CD4-positive, alpha-beta T cell (primary cell): Measurements from ENCODE around the gene PATJ. TPM values are rescaled to one million over a fixed set of nuclear protein-coding genes. Genes with fewer than 3 reads are reported as not detected.
A peak's percentile ranks its signal among the peaks of the same experiment; 100 is the strongest.

ENCODE experiments used
- ATAC-seq: fragments of 200-7000 bp; cut with Tn5 transposase; one replicate; pipeline ENCODE4 v1.10.0; 2022; ENCODE audit warnings: mild to moderate bottlenecking; ENCODE audit not compliant: poor library complexity
- CTCF ChIA-PET: fragments of 350-600 bp; sonication (Branson Sonifier 250); formaldehyde crosslinking; loops from one replicate; lab custom pipeline; 2021; ENCODE audit warnings: antibody characterized with exemption, inconsistent platforms; lab: Charles Lee
- POLR2A ChIA-PET: fragments of 350-600 bp; sonication (Branson Sonifier 250); formaldehyde crosslinking; loops from one replicate; lab custom pipeline; 2021; ENCODE audit warnings: antibody characterized with exemption, inconsistent platforms; lab: Charles Lee
- DNase-seq, 14 experiments: peaks; one replicate each; pipeline ENCODE4 v3.0.0-alpha.2; 2013 to 2020; ENCODE audit warnings: mixed read lengths in 2 of 14
- H3K27ac ChIP-seq, 2 donors: one replicate each; pipeline versions ENCODE4 v1.5.1 to v1.7.0; 2013; ENCODE audit warnings: low read length in 2 of 2, low read depth in 1 of 2, mild to moderate bottlenecking in 1 of 2
- H3K27me3 ChIP-seq, 2 experiments: 1 replicate in 1 of 2; 2 replicates in 1 of 2; pipeline versions ENCODE4 v1.6.1 to v1.7.0; 2013; ENCODE audit warnings: low read length in 2 of 2, control low read depth in 1 of 2, mild to moderate bottlenecking in 1 of 2, moderate library complexity in 1 of 2; ENCODE audit not compliant: insufficient read depth in 2 of 2, control insufficient read depth in 1 of 2
- H3K36me3 ChIP-seq: one replicate; pipeline ENCODE4 v1.6.1; 2013; ENCODE audit warnings: low read length, control low read depth; ENCODE audit not compliant: insufficient read depth
- H3K4me1 ChIP-seq: one replicate; pipeline ENCODE4 v1.6.1; 2013; ENCODE audit warnings: low read length, control low read depth; ENCODE audit not compliant: insufficient read depth
- H3K4me3 ChIP-seq: one replicate; pipeline ENCODE4 v1.5.1; 2013; ENCODE audit warnings: mild to moderate bottlenecking, low read length, moderate library complexity
- H3K9me3 ChIP-seq, 2 experiments: 1 replicate in 1 of 2; 2 replicates in 1 of 2; pipeline versions ENCODE4 v1.6.1 to v1.7.0; 2013; ENCODE audit warnings: low read length in 2 of 2, mild to moderate bottlenecking in 2 of 2, control low read depth in 1 of 2, moderate library complexity in 1 of 2; ENCODE audit not compliant: control insufficient read depth in 1 of 2, insufficient read depth in 1 of 2
- H3K27ac Mint-ChIP-seq: one replicate; pipeline ENCODE4 v1.8.0; 2020; ENCODE audit warnings: mixed read lengths
- H3K27me3 Mint-ChIP-seq: one replicate; pipeline ENCODE4 v1.8.0; 2021; ENCODE audit warnings: mixed read lengths
- H3K36me3 Mint-ChIP-seq: one replicate; pipeline ENCODE4 v1.8.0; 2021; ENCODE audit warnings: low read depth, mixed read lengths
- H3K4me1 Mint-ChIP-seq: one replicate; pipeline ENCODE4 v1.8.0; 2021; ENCODE audit warnings: low read depth, mixed read lengths
- H3K4me3 Mint-ChIP-seq: one replicate; pipeline ENCODE4 v1.8.0; 2020; ENCODE audit warnings: mild to moderate bottlenecking, mixed read lengths
- H3K9me3 Mint-ChIP-seq: one replicate; pipeline ENCODE4 v1.8.0; 2020; ENCODE audit warnings: mixed read lengths
- intact Hi-C, 2 experiments: fragments of 100-400 bp; cut with DNase I in 1 of 2; cut with micrococcal nuclease in 1 of 2; formaldehyde crosslinking; loops; one replicate each; pipeline versions ENCODE4 v1.15.1 to v1.9.0; 2023 to 2025; cut with DNase I, micrococcal nuclease
- total RNA-seq, 174 experiments: library from RNA in 2 of 174; stranded (reverse) in 2 of 174; gene quantifications; one replicate each; pipeline ENCODE4 v1.2.3 and lab custom pipeline; 2021 to 2026
- TF ChIP-seq, protein P1 (sequence below): fragments of 200-600 bp; IDR thresholded peaks from one replicate; pipeline ENCODE4 v1.8.0; 2022; ENCODE audit warnings: antibody characterized with exemption, mild to moderate bottlenecking

PATJ gene
- total RNA-seq, 2 experiments from 2014 or later, result 50.4 to 54.1 TPM

DNA sequence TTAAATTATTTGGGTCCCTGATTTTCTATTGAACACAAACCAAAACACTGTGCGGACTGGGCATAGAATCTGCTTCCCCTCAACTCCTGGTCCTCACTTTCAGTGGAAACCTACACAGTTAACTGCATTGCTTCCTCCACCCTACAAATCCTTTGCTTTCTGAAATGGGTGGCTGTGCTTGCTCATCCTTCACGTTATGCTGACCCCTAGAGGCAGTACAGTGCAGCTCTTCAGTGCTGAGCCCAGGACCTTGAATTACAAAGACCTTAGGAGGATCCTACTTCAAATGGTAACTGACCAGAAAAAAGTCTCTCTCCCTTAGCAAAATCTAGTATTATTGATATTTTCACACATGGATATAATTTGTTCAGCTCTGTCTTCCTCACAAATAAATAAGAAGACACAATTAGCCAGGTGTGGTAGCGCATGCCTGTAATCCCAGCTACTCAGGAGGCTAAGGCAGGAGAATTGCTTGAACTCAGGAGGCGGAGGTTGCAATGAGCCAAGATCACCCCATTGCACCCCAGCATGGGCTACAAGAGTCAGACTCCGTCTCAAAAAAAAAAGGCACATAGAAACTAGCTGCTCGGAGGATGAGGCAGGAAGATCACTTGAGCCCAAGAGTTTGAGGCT is 388.9 kb downstream of the PATJ start:
- H3K4me1 ChIP-seq, result no peaks in the 10 kb centered on the region
- Mint-ChIP-seq H3K27ac (no peak overlapping the region), H3K36me3 (peaks cover 39% of the 10 kb centered on the region), H3K4me1 (no peaks in the 10 kb centered on the region), H3K4me3 (no peak overlapping the region), H3K9me3 (no peaks in the 10 kb centered on the region), H3K27me3 (no peaks in the 10 kb centered on the region)
- H3K36me3 ChIP-seq, result peaks cover 28% of the 10 kb centered on the region
- DNase-seq, result peak in 4 of 14 experiments; percentile 4 to 39 (median 18)
- no peaks in the 10 kb centered on the region for H3K9me3 ChIP-seq
- peak; percentile 52 for ATAC-seq
- H3K27ac ChIP-seq, result no peak overlapping the region
- H3K27me3 ChIP-seq, result no peaks in the 10 kb centered on the region
- TF ChIP-seq, protein P1, sequence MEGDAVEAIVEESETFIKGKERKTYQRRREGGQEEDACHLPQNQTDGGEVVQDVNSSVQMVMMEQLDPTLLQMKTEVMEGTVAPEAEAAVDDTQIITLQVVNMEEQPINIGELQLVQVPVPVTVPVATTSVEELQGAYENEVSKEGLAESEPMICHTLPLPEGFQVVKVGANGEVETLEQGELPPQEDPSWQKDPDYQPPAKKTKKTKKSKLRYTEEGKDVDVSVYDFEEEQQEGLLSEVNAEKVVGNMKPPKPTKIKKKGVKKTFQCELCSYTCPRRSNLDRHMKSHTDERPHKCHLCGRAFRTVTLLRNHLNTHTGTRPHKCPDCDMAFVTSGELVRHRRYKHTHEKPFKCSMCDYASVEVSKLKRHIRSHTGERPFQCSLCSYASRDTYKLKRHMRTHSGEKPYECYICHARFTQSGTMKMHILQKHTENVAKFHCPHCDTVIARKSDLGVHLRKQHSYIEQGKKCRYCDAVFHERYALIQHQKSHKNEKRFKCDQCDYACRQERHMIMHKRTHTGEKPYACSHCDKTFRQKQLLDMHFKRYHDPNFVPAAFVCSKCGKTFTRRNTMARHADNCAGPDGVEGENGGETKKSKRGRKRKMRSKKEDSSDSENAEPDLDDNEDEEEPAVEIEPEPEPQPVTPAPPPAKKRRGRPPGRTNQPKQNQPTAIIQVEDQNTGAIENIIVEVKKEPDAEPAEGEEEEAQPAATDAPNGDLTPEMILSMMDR, result peak; percentile 76
- intact Hi-C loops, result no loop called here
- ChIA-PET CTCF (no interaction called here), POLR2A (no interaction called here)
- no peak overlapping the region for H3K4me3 ChIP-seq

DNA sequence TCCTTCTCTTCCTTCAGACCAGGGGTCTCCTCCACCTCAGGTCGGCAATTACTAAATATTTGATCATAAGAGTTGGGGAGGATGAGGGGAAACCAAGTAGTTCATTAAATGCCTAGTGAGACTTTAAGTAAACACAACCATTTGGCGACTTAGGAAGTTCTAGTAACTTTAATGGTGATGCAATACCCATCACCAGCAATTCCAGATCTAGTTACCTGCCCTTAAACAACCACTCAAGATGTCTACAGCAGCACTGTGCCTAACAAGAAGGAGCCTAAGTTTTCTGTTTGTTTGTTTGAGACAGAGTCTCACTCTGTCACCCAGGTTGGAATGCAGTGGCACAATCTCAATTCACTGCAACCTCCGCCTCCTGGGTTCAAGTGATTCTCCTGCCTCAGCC is 395.7 kb downstream of the PATJ start:
- Mint-ChIP-seq H3K9me3 (no peaks in the 10 kb centered on the region), H3K4me1 (no peaks in the 10 kb centered on the region), H3K27ac (no peak overlapping the region), H3K27me3 (no peaks in the 10 kb centered on the region), H3K36me3 (peaks cover 9% of the 10 kb centered on the region), H3K4me3 (no peak overlapping the region)
- no peaks in the 10 kb centered on the region for H3K27me3 ChIP-seq
- no peak overlapping the region for H3K4me3 ChIP-seq
- H3K9me3 ChIP-seq, result no peaks in the 10 kb centered on the region
- ATAC-seq (no peak), DNase-seq (no peak)
- POLR2A ChIA-PET, result no interaction called here
- peaks cover 7% of the 10 kb centered on the region for H3K36me3 ChIP-seq
- TF ChIP-seq, protein P1, result no peak
- intact Hi-C loops, result no loop called here
- H3K27ac ChIP-seq, result no peak overlapping the region
- H3K4me1 ChIP-seq, result no peaks in the 10 kb centered on the region
- CTCF ChIA-PET, result no interaction called here

DNA sequence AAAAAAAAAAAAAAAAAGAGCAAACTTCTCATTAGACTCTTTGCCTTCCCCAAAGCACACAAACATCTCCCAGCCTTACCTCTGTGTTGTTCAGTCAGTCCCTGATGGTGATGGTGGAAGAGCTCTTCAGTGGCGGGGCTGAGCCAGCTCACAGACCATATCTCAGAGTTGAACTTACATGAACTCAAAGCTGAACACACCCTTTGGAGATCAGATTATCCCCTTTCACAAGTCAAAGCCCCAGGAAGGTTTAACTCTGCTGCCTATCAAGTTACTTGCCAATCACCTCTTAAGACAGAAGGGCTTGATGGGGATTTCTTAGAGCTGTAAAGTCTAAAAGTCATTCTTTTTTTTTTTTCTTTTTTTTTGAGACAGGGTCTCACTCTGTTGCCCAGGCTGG is 397.1 kb downstream of the PATJ start:
- peaks cover 4% of the 10 kb centered on the region for H3K36me3 ChIP-seq
- DNase-seq (no peak), ATAC-seq (no peak)
- Mint-ChIP-seq H3K27ac (no peak overlapping the region), H3K4me3 (no peak overlapping the region), H3K9me3 (no peaks in the 10 kb centered on the region), H3K36me3 (peaks cover 14% of the 10 kb centered on the region), H3K27me3 (no peaks in the 10 kb centered on the region), H3K4me1 (no peaks in the 10 kb centered on the region)
- H3K27ac ChIP-seq, result no peak overlapping the region
- intact Hi-C loops, result no loop called here
- no peaks in the 10 kb centered on the region for H3K27me3 ChIP-seq
- H3K9me3 ChIP-seq, result no peaks in the 10 kb centered on the region
- ChIA-PET CTCF (no interaction called here), POLR2A (interaction anchor here (0.6 kb wide), 2 partner anchors 1243 to 1269 kb away, joined by 4 to 5 read pairs; no protein-coding TSS in a partner anchor)
- H3K4me3 ChIP-seq, result no peak overlapping the region
- TF ChIP-seq, protein P1, result no peak
- H3K4me1 ChIP-seq, result no peaks in the 10 kb centered on the region
